OCI-LY7 (cell line): ENCODE data around the gene INPP5A. TPM values are rescaled to one million over a fixed set of nuclear protein-coding genes. Genes with fewer than 3 reads are reported as not detected.

ENCODE experiments used
- BruUV-seq: library from RNA; stranded (reverse); fragments of 400-500 nt; replicated peaks from 2 replicates; lab custom pipeline; 2021; lab: Mats Ljungman, UMichigan
- CTCF ChIA-PET: fragments of 300-600 bp; sonication (Branson Sonifier 250); formaldehyde crosslinking; loops from one replicate; lab custom pipeline; 2022; ENCODE audit warnings: antibody characterized with exemption; ENCODE audit not compliant: unreplicated experiment; lab: Charles Lee
- POLR2A ChIA-PET: fragments of 300-600 bp; sonication (Branson Sonifier 250); formaldehyde crosslinking; loops from one replicate; lab custom pipeline; 2022; ENCODE audit warnings: antibody characterized with exemption; lab: Charles Lee
- DNase-seq: peaks from one replicate; pipeline ENCODE4 v3.0.0-alpha.2; 2015; ENCODE audit warnings: low spot score
- H2AFZ ChIP-seq: fragments of 200-600 bp; sonication (generic), shearing (Covaris generic); 2 replicates; pipeline ENCODE4 v1.6.1; 2014; ENCODE audit warnings: mild to moderate bottlenecking, antibody characterized with exemption, low read length, moderate library complexity
- H3K27ac ChIP-seq: fragments of 200-600 bp; sonication (generic); 2 replicates; pipeline ENCODE4 v1.5.1; 2014; ENCODE audit warnings: mixed run types, low read depth, mild to moderate bottlenecking, moderate library complexity, low read length, inconsistent platforms; ENCODE audit not compliant: poor library complexity, severe bottlenecking
- H3K36me3 ChIP-seq: fragments of 200-600 bp; sonication (generic); 2 replicates; pipeline ENCODE4 v1.6.1; 2014; ENCODE audit warnings: mild to moderate bottlenecking, antibody characterized with exemption, low read length, moderate library complexity, mixed read lengths; ENCODE audit not compliant: insufficient read depth
- H3K4me1 ChIP-seq: fragments of 200-600 bp; sonication (generic); 2 replicates; pipeline ENCODE4 v1.5.1; 2014; ENCODE audit warnings: mild to moderate bottlenecking, low read length; ENCODE audit not compliant: insufficient read depth, poor library complexity, severe bottlenecking
- H3K4me2 ChIP-seq: fragments of 200-600 bp; sonication (generic); 2 replicates; pipeline ENCODE4 v1.6.1; 2014; ENCODE audit warnings: mild to moderate bottlenecking, low read length
- H3K4me3 ChIP-seq: fragments of 200-600 bp; sonication (generic); 2 replicates; pipeline ENCODE4 v1.5.1; 2014; ENCODE audit warnings: mild to moderate bottlenecking, low read depth, low read length; ENCODE audit not compliant: poor library complexity, severe bottlenecking
- H3K79me2 ChIP-seq: fragments of 200-600 bp; sonication (generic); 2 replicates; pipeline ENCODE4 v1.6.1; 2016; ENCODE audit warnings: low read depth, mild to moderate bottlenecking, low read length, moderate library complexity, mixed read lengths; ENCODE audit not compliant: insufficient read depth
- H3K9me2 ChIP-seq: fragments of 200-600 bp; sonication (generic); 2 replicates; pipeline ENCODE4 v1.6.1; 2016; ENCODE audit warnings: mild to moderate bottlenecking, low read length, mixed read lengths; ENCODE audit not compliant: insufficient read depth
- H3K9me3 ChIP-seq: fragments of 200-600 bp; sonication (generic); 2 replicates; pipeline ENCODE4 v1.6.1; 2014; ENCODE audit warnings: mild to moderate bottlenecking, mixed run types, low read length, mixed read lengths
- H4K20me1 ChIP-seq: fragments of 200-600 bp; sonication (generic); 2 replicates; pipeline ENCODE4 v1.6.1; 2014; ENCODE audit warnings: mild to moderate bottlenecking, antibody characterized with exemption, low read length, moderate library complexity, mixed read lengths; ENCODE audit not compliant: insufficient read depth
- EZH2phosphoT487 ChIP-seq: fragments of 200-600 bp; sonication (generic); IDR thresholded peaks from 2 replicates; pipeline ENCODE4 v1.6.1; 2018; ENCODE audit warnings: low read depth, borderline replicate concordance, mild to moderate bottlenecking, mixed run types, antibody characterized with exemption, low read length, moderate library complexity, mixed read lengths
- intact Hi-C: fragments of 100-400 bp; cut with micrococcal nuclease; formaldehyde crosslinking; loops from one replicate; pipeline ENCODE4 v1.10.0; 2022; ENCODE audit not compliant: unreplicated experiment
- total RNA-seq, 2 experiments: library from RNA; depleted of rRNA in 1 of 2; stranded (reverse); fragments of >200 nt in 1 of 2; shearing (Covaris generic) in 1 of 2; gene quantifications; 2 replicates each; pipeline ENCODE4 v1.2.3, GENCODE V29; 2014 to 2022
- TF ChIP-seq, protein P1 (sequence below): fragments of 200-600 bp; sonication (generic); conservative IDR thresholded peaks from 2 replicates; pipeline ENCODE4 v1.5.1; 2014; ENCODE audit warnings: mild to moderate bottlenecking, antibody characterized with exemption, low read length, moderate library complexity, mixed read lengths

INPP5A gene
- total RNA-seq, 2 experiments from 2014 or later: 14.5 to 18.4 TPM

DNA sequence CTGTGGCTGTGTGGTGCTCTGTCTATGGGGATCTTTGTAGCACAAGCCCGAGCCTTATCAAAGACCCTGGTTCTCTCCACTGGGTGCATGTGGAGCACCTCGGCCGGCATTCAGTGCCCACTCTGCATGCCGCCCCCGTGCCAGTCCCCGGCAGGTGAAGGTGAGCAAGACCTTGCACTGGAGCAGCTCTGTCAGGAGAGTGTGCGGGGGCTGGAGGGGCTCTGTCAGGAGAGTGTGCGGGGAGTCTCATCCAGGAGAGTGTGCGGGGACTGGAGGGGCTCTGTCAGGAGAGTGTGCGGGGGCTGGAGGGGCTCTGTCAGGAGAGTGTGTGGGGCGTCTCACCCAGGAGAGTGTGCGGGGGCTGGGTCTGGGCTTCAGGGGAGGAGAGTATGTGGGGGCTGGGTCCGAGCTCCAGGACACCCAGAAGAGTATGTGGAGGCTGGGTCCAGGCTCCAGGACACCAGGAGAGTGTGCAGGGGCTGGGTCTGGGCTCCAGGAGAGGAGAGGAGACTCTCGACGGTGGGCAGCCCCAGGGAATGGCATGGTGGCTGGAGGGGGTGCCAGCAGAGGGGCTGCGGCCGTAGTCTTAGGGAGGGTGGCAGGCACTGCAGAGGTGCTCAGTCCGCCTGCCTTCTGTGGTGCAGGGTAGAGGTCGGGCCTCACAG is 40.8 kb downstream of the INPP5A start:
- no peak overlapping the region for H3K4me3 ChIP-seq
- BruUV-seq: no TSS peak
- no peaks in the 10 kb centered on the region; the same call in 1 of the 2 replicates for H4K20me1 ChIP-seq
- no peaks in the 10 kb centered on the region for H3K79me2 ChIP-seq
- TF ChIP-seq, protein P1, sequence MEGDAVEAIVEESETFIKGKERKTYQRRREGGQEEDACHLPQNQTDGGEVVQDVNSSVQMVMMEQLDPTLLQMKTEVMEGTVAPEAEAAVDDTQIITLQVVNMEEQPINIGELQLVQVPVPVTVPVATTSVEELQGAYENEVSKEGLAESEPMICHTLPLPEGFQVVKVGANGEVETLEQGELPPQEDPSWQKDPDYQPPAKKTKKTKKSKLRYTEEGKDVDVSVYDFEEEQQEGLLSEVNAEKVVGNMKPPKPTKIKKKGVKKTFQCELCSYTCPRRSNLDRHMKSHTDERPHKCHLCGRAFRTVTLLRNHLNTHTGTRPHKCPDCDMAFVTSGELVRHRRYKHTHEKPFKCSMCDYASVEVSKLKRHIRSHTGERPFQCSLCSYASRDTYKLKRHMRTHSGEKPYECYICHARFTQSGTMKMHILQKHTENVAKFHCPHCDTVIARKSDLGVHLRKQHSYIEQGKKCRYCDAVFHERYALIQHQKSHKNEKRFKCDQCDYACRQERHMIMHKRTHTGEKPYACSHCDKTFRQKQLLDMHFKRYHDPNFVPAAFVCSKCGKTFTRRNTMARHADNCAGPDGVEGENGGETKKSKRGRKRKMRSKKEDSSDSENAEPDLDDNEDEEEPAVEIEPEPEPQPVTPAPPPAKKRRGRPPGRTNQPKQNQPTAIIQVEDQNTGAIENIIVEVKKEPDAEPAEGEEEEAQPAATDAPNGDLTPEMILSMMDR: no peak
- no peak overlapping the region for H3K4me2 ChIP-seq
- DNase-seq: no peak
- H2AFZ ChIP-seq: no peak overlapping the region
- no peaks in the 10 kb centered on the region for H3K9me2 ChIP-seq
- intact Hi-C loops: no loop called here
- ChIA-PET POLR2A (no interaction called here), CTCF (no interaction called here)
- H3K27ac ChIP-seq: no peak overlapping the region
- H3K36me3 ChIP-seq: no peaks in the 10 kb centered on the region
- no peaks in the 10 kb centered on the region for H3K4me1 ChIP-seq
- no peaks in the 10 kb centered on the region for H3K9me3 ChIP-seq

DNA sequence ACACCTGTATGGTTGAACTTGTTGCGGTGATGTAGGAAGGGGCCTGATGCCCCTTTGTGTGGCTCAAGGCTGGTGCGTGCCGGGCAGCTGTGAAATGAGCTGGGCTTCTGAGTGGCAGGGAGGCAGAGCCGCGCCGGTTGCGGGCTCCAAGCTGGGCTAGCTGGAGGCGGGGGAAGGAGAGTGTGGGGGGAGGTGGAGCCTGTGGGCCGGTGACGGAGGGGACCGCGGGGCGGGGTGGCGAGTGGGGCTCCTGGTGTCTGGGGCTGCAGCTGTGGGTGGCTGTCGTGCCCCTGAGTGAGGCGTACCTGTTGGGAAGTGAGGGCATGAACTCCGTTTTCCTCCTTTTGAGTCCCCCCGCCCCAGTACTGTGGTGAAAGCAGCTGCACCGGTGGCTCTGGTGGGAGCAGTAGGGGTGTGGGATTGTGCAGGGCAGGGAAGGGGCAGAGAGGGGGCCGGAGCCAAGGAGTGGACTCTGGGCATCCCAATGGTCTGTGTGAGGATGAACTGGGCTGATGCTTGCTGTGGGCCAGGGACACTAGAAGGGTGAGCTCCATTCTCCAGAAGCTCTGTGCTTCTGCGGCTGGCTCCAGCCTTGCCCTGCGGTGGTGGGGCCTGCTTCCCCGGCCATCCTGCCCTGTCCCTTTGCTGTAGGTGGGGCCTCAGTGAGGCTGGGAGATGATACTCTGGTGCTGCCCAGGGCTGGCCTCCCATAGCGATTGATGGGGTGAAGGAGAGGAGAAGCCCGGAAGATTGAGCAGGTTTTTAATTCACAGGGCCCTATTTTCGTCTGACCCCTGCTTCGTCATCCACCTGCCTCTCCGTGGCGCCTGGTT is 41.7 kb downstream of the INPP5A start:
- no TSS peak for BruUV-seq
- Histone ChIP-seq H3K9me3 (no peaks in the 10 kb centered on the region), H3K4me2 (no peak overlapping the region), H3K9me2 (no peaks in the 10 kb centered on the region), H3K4me3 (no peak overlapping the region), H3K79me2 (no peaks in the 10 kb centered on the region), H2AFZ (no peak overlapping the region), H3K36me3 (no peaks in the 10 kb centered on the region), H3K4me1 (no peaks in the 10 kb centered on the region), H3K27ac (no peak overlapping the region), H4K20me1 (no peaks in the 10 kb centered on the region; the same call in 1 of the 2 replicates)
- no peak for DNase-seq
- intact Hi-C loops: no loop called here
- POLR2A ChIA-PET: interaction anchor here (1.0 kb wide), 1 partner anchor 14 kb away, joined by 4 read pairs; no protein-coding TSS in a partner anchor
- CTCF ChIA-PET: no interaction called here
- no peak for TF ChIP-seq EZH2phosphoT487
- TF ChIP-seq, protein P1: no peak

DNA sequence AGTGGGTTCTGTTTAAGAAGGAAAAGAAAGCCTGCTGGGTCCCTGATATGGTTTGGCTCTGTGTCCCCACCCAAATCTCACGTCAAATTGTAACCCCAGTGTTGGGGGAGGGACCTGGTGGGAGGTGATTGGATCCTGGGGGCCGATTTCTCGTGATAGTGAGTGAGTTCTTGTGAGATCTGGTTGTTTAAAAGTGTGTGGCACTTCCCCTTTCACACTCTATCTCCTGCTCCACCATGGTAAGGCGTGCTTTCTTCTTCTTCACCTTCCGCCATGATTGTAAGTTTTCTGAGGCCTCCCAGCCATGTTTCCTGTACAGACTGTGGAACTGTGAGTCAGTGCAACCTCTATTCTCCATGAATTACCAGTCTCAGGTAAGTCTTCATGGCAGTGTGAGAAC is 42.6 kb downstream of the INPP5A start:
- BruUV-seq: no TSS peak
- no peak for TF ChIP-seq EZH2phosphoT487
- TF ChIP-seq, protein P1: no peak
- no peaks in the 10 kb centered on the region for H3K36me3 ChIP-seq
- DNase-seq: no peak
- H3K79me2 ChIP-seq: no peaks in the 10 kb centered on the region
- no peak overlapping the region for H3K27ac ChIP-seq
- H3K4me2 ChIP-seq: no peak overlapping the region
- H3K4me3 ChIP-seq: no peak overlapping the region
- no peaks in the 10 kb centered on the region for H3K4me1 ChIP-seq
- H2AFZ ChIP-seq: no peak overlapping the region
- intact Hi-C loops: no loop called here
- ChIA-PET POLR2A (interaction anchor here (1.0 kb wide), 1 partner anchor 13 kb away, joined by 4 read pairs; no protein-coding TSS in a partner anchor), CTCF (no interaction called here)
- no peaks in the 10 kb centered on the region; the same call in 1 of the 2 replicates for H4K20me1 ChIP-seq
- H3K9me3 ChIP-seq: no peaks in the 10 kb centered on the region
- H3K9me2 ChIP-seq: no peaks in the 10 kb centered on the region
